Right lobe of liver (tissue), 6 donors: ENCODE data around the gene LIMS4. TPM values are rescaled to one million over a fixed set of nuclear protein-coding genes. Genes with fewer than 3 reads are reported as not detected.
A peak's percentile ranks its signal among the peaks of the same experiment; 100 is the strongest.
"Not testable (repeated sequence)": the region's sequence is repeated elsewhere in the genome, so short reads cannot be mapped to it uniquely, and the experiment has no call there.

Experiments used
- ATAC-seq, 4 donors: fragments of 200-7000 bp; cut with Tn5 transposase; one replicate each; pipeline ENCODE4 v1.9.1; 2020; ENCODE audit warnings: mild to moderate bottlenecking in 4 of 4, moderate library complexity in 4 of 4
- DNase-seq, 3 donors: peaks; one replicate each; pipeline ENCODE4 v3.0.0-alpha.2; 2020
- H3K27ac ChIP-seq, 3 donors: fragments of 200-600 bp; one replicate each; pipeline ENCODE4 v1.8.0; 2022
- H3K27me3 ChIP-seq, 2 donors: fragments of 200-600 bp; one replicate each; pipeline ENCODE4 v1.8.0; 2022
- H3K36me3 ChIP-seq, 4 donors: fragments of 200-600 bp; sonication (generic) in 1 of 4; one replicate each; pipeline versions ENCODE4 v1.5.1 to v1.8.0; 2017 to 2022; ENCODE audit warnings: control low read depth in 1 of 4
- H3K4me1 ChIP-seq, 4 donors: fragments of 200-600 bp; sonication (generic) in 1 of 4; one replicate each; pipeline versions ENCODE4 v1.5.1 to v1.8.0; 2017 to 2022; ENCODE audit warnings: control low read depth in 1 of 4
- H3K4me3 ChIP-seq, 3 donors: fragments of 200-600 bp; one replicate each; pipeline ENCODE4 v1.8.0; 2022
- H3K9me3 ChIP-seq, 4 donors: fragments of 200-600 bp; sonication (generic) in 1 of 4; one replicate each; pipeline versions ENCODE4 v1.5.1 to v1.8.0; 2017 to 2022; ENCODE audit warnings: control low read depth in 1 of 4
- WGBS: methylation state at CpG from one replicate; pipeline ENCODE4 v1.1.6; 2018; ENCODE audit warnings: low coverage, low lambda C conversion rate; ENCODE audit not compliant: insufficient coverage; ENCODE audit errors: missing lambda C conversion rate; 5-methylcytosine and 5-hydroxymethylcytosine counted together
- intact Hi-C, 2 donors: fragments of 100-400 bp; cut with DNase I; formaldehyde crosslinking; loops; one replicate each; pipeline versions ENCODE4 v1.11.2 to v1.14.1; 2022
- small RNA-seq, 2 experiments: library from RNA; depleted of rRNA; stranded (forward); fragments of <200 nt; gene quantifications; one replicate each; pipeline ENCODE3, GENCODE V24; 2016
- total RNA-seq, 6 experiments: library from RNA; depleted of rRNA in 2 of 6; stranded (reverse); fragments of >200 nt in 2 of 6; fragmentation: NEBNext Ultra II Directional in 3 of 6; extraction: Animal tissue kit (Norgen Biotek cat#: 25700) in 3 of 6; gene quantifications; one replicate each; pipeline versions ENCODE4 v1.1.0 to v1.2.4, GENCODE V29; 2016 to 2023
- donor health status: DM: no; HTN: yes; CAD: no.
- donor health status: DM: no; HTN: no; CAD: no.
- donor health status: DM: no; HTN: no; CAD: no.
- donor health status: DM: no; HTN: yes; CAD: no.
- donor health status: DM: no; HTN: yes; CAD: no.

LIMS4 gene
- total RNA-seq, 6 experiments from 2014 or later = 0.30 TPM; not detected in 5

DNA sequence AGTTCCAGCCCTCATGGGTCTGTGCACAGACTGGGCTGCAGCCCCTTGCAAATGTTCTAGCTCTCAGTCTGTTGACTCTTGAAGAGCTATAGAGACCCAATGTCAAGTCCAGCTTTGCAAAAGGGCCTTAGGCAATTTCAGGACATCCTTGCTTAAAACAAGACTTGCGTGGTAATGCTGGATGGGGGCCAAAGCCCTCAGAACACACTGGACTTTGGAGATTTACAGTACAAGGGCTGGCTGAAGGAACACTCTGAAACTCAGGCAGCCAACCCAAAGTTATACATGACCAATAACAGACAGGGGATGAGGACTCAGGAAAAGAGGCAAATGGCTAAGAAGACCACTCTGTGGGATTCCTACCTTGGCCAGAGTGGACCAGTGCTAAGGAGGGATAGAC, 68.4 kb downstream of the LIMS4 start:
- H3K36me3 ChIP-seq, intact Hi-C loops, H3K27me3 ChIP-seq, DNase-seq, H3K4me1 ChIP-seq, H3K9me3 ChIP-seq, H3K27ac ChIP-seq, H3K4me3 ChIP-seq: not testable (repeated sequence)
- peak in 1 of 4 donors; percentile 28 for ATAC-seq
- no CpG with 5 or more reads among the region's 1 CpG for WGBS

DNA sequence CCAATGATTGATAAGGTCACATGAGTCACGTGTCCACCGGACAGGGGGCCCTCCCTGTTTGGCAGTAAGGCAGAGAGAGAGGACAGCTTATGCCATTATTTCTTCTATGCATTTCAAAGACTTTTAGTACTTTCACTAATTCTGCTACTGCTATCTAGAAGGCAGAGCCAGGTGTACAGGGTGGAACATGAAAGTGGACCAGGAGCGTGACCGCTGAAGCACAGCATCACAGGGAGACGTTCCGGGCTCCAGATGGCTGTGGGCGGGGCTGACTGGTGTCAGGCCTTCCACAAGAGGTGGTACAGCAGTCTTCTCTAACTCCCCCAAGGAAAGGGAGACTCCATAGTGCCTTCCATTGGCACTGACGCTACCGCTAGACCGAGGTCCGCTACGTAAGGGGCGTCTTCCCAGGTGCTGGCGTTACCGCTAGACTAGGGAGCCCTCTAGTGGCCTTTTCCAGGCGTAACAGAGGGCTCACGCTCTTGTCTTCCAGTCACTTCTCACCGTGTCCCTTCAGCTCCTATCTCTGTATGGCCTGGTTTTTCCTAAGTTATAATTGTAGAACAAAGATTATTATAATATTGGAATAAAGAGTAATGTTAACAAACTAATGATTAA, 71.5 kb downstream of the LIMS4 start:
- no CpG with 5 or more reads among the region's 18 CpGs for WGBS
- H3K4me1 ChIP-seq, H3K9me3 ChIP-seq, intact Hi-C loops, H3K27me3 ChIP-seq, H3K36me3 ChIP-seq, H3K27ac ChIP-seq, H3K4me3 ChIP-seq, DNase-seq: not testable (repeated sequence)
- ATAC-seq = peak; percentile 71 to 89 (median 87)

DNA sequence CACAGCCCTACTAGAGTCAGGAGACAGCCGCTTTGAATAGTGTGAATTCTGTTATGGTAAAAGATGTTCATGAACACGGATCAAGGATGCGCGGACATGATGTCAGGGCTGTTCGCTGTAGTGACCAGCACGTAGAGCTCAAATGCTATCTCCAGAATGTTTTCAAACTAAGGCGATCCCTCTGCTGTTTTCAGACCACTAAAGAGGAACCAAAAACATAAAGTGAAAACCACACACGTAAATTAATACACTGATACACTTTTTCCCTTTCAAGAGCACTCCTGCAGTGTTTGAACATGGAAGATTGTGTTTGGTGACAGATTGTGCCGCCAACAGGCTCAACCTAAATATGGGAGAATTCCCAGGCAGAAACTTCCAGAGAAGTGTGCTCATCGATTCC, 73.2 kb downstream of the LIMS4 start:
- H3K4me3 ChIP-seq, ATAC-seq, H3K36me3 ChIP-seq, intact Hi-C loops, H3K4me1 ChIP-seq, H3K9me3 ChIP-seq, H3K27ac ChIP-seq, H3K27me3 ChIP-seq, DNase-seq: not testable (repeated sequence)
- no CpG with 5 or more reads among the region's 10 CpGs for WGBS

DNA sequence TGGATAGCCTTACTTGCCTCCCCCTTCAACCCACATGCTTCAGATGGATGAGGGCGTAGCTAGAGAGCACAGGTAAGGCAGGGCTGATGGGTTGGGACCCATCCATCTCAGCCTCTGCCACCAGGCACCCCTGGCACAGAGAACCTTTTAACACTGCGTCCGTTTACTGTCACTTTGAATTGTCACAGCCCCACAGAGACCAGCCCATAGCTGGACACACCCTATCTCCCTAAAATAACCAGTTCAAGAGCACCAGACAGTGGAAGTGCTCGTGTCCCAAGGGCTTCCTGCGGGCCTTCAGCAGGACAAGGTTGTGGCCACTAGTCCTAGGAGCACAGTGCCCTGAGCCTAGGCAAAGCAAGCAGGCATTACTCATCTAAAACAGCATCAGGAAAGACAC, 76.6 kb downstream of the LIMS4 start:
- ATAC-seq, H3K4me3 ChIP-seq, H3K27me3 ChIP-seq, H3K4me1 ChIP-seq, H3K9me3 ChIP-seq, intact Hi-C loops, DNase-seq, H3K27ac ChIP-seq, H3K36me3 ChIP-seq: not testable (repeated sequence)
- no CpG with 5 or more reads among the region's 5 CpGs for WGBS

Small RNAs within 50 kb of the gene (small RNA-seq; reads per million reads assigned to genes)
- gene AC108938.1 = 0 reads per million in 2 experiments

Other genes with a start within 250 kb of the LIMS4 start
- 10 to 100 TPM in 3 of 6 experiments, 1 to 10 TPM in 3; 7.1 to 19.1 (median 10.5) TPM for gene RGPD6, start 104.4 kb upstream of the LIMS4 start, total RNA-seq
- 1 to 10 TPM in 3 of 6 experiments, under 1 TPM in 3; 0.33 to 3.3 (median 1.4) TPM for gene BUB1, start 205.2 kb upstream of the LIMS4 start, total RNA-seq